ENCODE measurements around the gene NCKAP5.

DNA sequence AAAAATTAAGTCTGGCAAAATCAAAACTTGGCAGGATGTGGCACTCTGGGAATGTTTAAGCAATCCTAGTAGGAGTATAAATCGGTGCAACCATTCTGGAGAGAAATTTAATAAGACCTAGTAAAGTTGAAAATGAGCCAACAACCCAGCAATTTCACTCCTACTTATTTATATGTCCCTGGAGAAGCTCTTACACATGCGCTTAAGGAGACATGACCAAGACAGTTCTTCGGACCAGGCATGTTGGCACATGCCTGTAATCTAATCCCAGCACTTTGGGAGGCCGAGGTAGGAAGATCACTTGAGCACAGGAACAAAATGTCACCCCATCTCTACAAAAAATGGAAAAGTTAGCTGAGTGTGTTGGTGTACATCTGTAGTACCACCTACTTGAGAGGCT, 523.7 kb downstream of the NCKAP5 start:
- no peak for TF ChIP-seq SREBF2 (IDR thresholded peaks at IDR 0.05)
- TF ChIP-seq, protein P1, sequence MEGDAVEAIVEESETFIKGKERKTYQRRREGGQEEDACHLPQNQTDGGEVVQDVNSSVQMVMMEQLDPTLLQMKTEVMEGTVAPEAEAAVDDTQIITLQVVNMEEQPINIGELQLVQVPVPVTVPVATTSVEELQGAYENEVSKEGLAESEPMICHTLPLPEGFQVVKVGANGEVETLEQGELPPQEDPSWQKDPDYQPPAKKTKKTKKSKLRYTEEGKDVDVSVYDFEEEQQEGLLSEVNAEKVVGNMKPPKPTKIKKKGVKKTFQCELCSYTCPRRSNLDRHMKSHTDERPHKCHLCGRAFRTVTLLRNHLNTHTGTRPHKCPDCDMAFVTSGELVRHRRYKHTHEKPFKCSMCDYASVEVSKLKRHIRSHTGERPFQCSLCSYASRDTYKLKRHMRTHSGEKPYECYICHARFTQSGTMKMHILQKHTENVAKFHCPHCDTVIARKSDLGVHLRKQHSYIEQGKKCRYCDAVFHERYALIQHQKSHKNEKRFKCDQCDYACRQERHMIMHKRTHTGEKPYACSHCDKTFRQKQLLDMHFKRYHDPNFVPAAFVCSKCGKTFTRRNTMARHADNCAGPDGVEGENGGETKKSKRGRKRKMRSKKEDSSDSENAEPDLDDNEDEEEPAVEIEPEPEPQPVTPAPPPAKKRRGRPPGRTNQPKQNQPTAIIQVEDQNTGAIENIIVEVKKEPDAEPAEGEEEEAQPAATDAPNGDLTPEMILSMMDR (IDR thresholded peaks at IDR 0.05), result no peak
- TF ChIP-seq, protein P2, sequence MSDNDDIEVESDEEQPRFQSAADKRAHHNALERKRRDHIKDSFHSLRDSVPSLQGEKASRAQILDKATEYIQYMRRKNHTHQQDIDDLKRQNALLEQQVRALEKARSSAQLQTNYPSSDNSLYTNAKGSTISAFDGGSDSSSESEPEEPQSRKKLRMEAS (IDR thresholded peaks at IDR 0.05), result no peak
- TF ChIP-seq, protein P3, sequence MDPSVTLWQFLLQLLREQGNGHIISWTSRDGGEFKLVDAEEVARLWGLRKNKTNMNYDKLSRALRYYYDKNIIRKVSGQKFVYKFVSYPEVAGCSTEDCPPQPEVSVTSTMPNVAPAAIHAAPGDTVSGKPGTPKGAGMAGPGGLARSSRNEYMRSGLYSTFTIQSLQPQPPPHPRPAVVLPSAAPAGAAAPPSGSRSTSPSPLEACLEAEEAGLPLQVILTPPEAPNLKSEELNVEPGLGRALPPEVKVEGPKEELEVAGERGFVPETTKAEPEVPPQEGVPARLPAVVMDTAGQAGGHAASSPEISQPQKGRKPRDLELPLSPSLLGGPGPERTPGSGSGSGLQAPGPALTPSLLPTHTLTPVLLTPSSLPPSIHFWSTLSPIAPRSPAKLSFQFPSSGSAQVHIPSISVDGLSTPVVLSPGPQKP (IDR thresholded peaks at IDR 0.05; ENCODE audit: low read depth, low read length), result no peak
- no peak for TF ChIP-seq RAD21 (conservative IDR thresholded peaks at IDR 0.05 in 1 of 2, IDR thresholded peaks at IDR 0.05 in 1 of 2)
- no peak for TF ChIP-seq MAFK (IDR thresholded peaks at IDR 0.05; ENCODE audit: partially characterized antibody)
- TF ChIP-seq TFCP2L1 (CRISPR knock-in tag; IDR thresholded peaks at IDR 0.05), result no peak
- TF ChIP-seq NR3C1 (IDR thresholded peaks at IDR 0.05), result no peak
- TF ChIP-seq HDAC2 (IDR thresholded peaks at IDR 0.05), result no peak
- no peak for TF ChIP-seq CHD4 (IDR thresholded peaks at IDR 0.05; ENCODE audit: borderline replicate concordance)
- TF ChIP-seq POLR2A (IDR thresholded peaks at IDR 0.05; ENCODE audit: low read length), result no peak
- TF ChIP-seq, protein P4, sequence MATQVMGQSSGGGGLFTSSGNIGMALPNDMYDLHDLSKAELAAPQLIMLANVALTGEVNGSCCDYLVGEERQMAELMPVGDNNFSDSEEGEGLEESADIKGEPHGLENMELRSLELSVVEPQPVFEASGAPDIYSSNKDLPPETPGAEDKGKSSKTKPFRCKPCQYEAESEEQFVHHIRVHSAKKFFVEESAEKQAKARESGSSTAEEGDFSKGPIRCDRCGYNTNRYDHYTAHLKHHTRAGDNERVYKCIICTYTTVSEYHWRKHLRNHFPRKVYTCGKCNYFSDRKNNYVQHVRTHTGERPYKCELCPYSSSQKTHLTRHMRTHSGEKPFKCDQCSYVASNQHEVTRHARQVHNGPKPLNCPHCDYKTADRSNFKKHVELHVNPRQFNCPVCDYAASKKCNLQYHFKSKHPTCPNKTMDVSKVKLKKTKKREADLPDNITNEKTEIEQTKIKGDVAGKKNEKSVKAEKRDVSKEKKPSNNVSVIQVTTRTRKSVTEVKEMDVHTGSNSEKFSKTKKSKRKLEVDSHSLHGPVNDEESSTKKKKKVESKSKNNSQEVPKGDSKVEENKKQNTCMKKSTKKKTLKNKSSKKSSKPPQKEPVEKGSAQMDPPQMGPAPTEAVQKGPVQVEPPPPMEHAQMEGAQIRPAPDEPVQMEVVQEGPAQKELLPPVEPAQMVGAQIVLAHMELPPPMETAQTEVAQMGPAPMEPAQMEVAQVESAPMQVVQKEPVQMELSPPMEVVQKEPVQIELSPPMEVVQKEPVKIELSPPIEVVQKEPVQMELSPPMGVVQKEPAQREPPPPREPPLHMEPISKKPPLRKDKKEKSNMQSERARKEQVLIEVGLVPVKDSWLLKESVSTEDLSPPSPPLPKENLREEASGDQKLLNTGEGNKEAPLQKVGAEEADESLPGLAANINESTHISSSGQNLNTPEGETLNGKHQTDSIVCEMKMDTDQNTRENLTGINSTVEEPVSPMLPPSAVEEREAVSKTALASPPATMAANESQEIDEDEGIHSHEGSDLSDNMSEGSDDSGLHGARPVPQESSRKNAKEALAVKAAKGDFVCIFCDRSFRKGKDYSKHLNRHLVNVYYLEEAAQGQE (IDR thresholded peaks at IDR 0.05), result no peak

Measured in A549 (cell line).